Liver (tissue), 9 donors: ENCODE measurements around the gene GNAI3. TPM values are rescaled to one million over a fixed set of nuclear protein-coding genes. Genes with fewer than 3 reads are reported as not detected.

Source experiments
- DNase-seq: peaks from one replicate; pipeline ENCODE4 v3.0.0-alpha.2; 2017; ENCODE audit warnings: low spot score
- H3K27ac ChIP-seq, 2 donors: one replicate each; pipeline ENCODE4 v1.7.0; 2013; ENCODE audit warnings: inconsistent platforms in 2 of 2, low read length in 2 of 2, control low read depth in 1 of 2, low read depth in 1 of 2, mild to moderate bottlenecking in 1 of 2
- H3K27me3 ChIP-seq, 4 donors: one replicate each; pipeline versions ENCODE4 v1.6.1 to v1.7.0; 2013; ENCODE audit warnings: low read length in 3 of 4, inconsistent platforms in 1 of 4, mild to moderate bottlenecking in 1 of 4, moderate library complexity in 1 of 4; ENCODE audit not compliant: control insufficient read depth in 4 of 4, insufficient read depth in 4 of 4
- H3K36me3 ChIP-seq, 4 donors: one replicate each; pipeline versions ENCODE4 v1.6.1 to v1.7.0; 2013; ENCODE audit warnings: low read length in 3 of 4, mild to moderate bottlenecking in 3 of 4, low read depth in 1 of 4, moderate library complexity in 1 of 4; ENCODE audit not compliant: control insufficient read depth in 4 of 4, insufficient read depth in 3 of 4
- H3K4me1 ChIP-seq, 4 donors: one replicate each; pipeline versions ENCODE4 v1.6.1 to v1.7.0; 2013; ENCODE audit warnings: low read length in 3 of 4, mild to moderate bottlenecking in 3 of 4, moderate library complexity in 1 of 4; ENCODE audit not compliant: control insufficient read depth in 4 of 4, insufficient read depth in 4 of 4
- H3K4me3 ChIP-seq, 3 donors: one replicate each; pipeline versions ENCODE4 v1.6.1 to v1.7.0; 2013; ENCODE audit warnings: low read length in 3 of 3, control low read depth in 1 of 3, low read depth in 1 of 3, mild to moderate bottlenecking in 1 of 3
- H3K9ac ChIP-seq, 2 donors: one replicate each; pipeline ENCODE4 v1.7.0; 2013; ENCODE audit warnings: low read length in 2 of 2, mild to moderate bottlenecking in 2 of 2, moderate library complexity in 2 of 2, control low read depth in 1 of 2, low read depth in 1 of 2
- H3K9me3 ChIP-seq, 4 donors: one replicate each; pipeline versions ENCODE4 v1.6.1 to v1.7.0; 2013; ENCODE audit warnings: low read length in 3 of 4; ENCODE audit not compliant: control insufficient read depth in 4 of 4
- CTCF ChIP-seq: fragments of 150-350 bp; IDR thresholded peaks from 2 replicates; pipeline ENCODE4 v1.5.1; 2017; ENCODE audit warnings: improper control_type of control experiment, low read depth, low read length; ENCODE audit not compliant: missing input control
- EGR1 ChIP-seq, 2 donors: IDR thresholded peaks; 2 replicates each; pipeline ENCODE4 v1.6.1; 2016 to 2018; ENCODE audit warnings: antibody characterized with exemption in 2 of 2, low read depth in 2 of 2
- FOXA1 ChIP-seq: IDR thresholded peaks from 2 replicates; pipeline ENCODE4 v1.6.1; 2016; ENCODE audit warnings: antibody characterized with exemption
- GABPA ChIP-seq, 2 donors: IDR thresholded peaks in 1 of 2; conservative IDR thresholded peaks in 1 of 2; 2 replicates each; pipeline ENCODE4 v1.6.1; 2016; ENCODE audit warnings: antibody characterized with exemption in 2 of 2, mild to moderate bottlenecking in 1 of 2, moderate library complexity in 1 of 2
- HNF4A ChIP-seq, 2 donors: conservative IDR thresholded peaks; 2 replicates each; pipeline ENCODE4 v1.6.1; 2016; ENCODE audit warnings: antibody characterized with exemption in 2 of 2, mild to moderate bottlenecking in 2 of 2
- HNF4G ChIP-seq: IDR thresholded peaks from 2 replicates; pipeline ENCODE4 v1.6.1; 2016; ENCODE audit warnings: antibody characterized with exemption
- NR2F2 ChIP-seq: IDR thresholded peaks from 2 replicates; pipeline ENCODE4 v1.6.1; 2016; ENCODE audit warnings: antibody characterized with exemption
- RXRA ChIP-seq, 2 donors: IDR thresholded peaks; 2 replicates each; pipeline ENCODE4 v1.6.1; 2017 to 2018; ENCODE audit warnings: antibody characterized with exemption in 2 of 2, mild to moderate bottlenecking in 1 of 2
- SP1 ChIP-seq: IDR thresholded peaks from 2 replicates; pipeline ENCODE4 v1.6.1; 2018; ENCODE audit warnings: antibody characterized with exemption, mild to moderate bottlenecking
- TAF1 ChIP-seq: conservative IDR thresholded peaks from 2 replicates; pipeline ENCODE4 v1.6.1; 2016; ENCODE audit warnings: antibody characterized with exemption, mild to moderate bottlenecking
- YY1 ChIP-seq: IDR thresholded peaks from 2 replicates; pipeline ENCODE4 v1.6.1; 2016; ENCODE audit warnings: antibody characterized with exemption, mild to moderate bottlenecking
- ZBTB33 ChIP-seq: IDR thresholded peaks from 2 replicates; pipeline ENCODE4 v1.6.1; 2016; ENCODE audit warnings: antibody characterized with exemption
- WGBS: extraction: QIAGEN DNeasy Blood & Tissue Kit; methylation state at CpG from one replicate; pipeline ENCODE4 v1.1.7; 2013; 5-methylcytosine and 5-hydroxymethylcytosine counted together
- polyA plus RNA-seq, 2 donors: library from polyadenylated mRNA; stranded (reverse) in 1 of 2; unstranded in 1 of 2; fragments of 200-250 nt in 1 of 2; fragments of >200 nt in 1 of 2; fragmentation: Nextera tagmentation in 1 of 2; extraction: Ambion mirVana in 1 of 2; gene quantifications; one replicate each; pipeline versions ENCODE4 v1.2.1 to v1.2.3, GENCODE V29; 2013 to 2015
- total RNA-seq, 2 donors: library from RNA; depleted of rRNA; stranded (reverse); fragments of >200 nt; gene quantifications; one replicate each; pipeline ENCODE4 v1.2.3, GENCODE V29; 2014
- donor health status: healthy.
- donor health status: healthy.
- donor health status: healthy.
- donor health status: healthy.
- donor health status: healthy.

Gene GNAI3
- total and polyA plus RNA-seq, 4 donors = 1.9 to 6.5 (median 4.3) TPM

GRCh38 chr1:109622137-109622892 is 73.9 kb downstream of the GNAI3 start:
- no peaks in the 10 kb centered on the region for H3K9me3 ChIP-seq
- no peak for DNase-seq
- H3K4me3 ChIP-seq = no peak overlapping the region
- H3K4me1 ChIP-seq = peaks cover 8 to 55% (median 43%) of the 10 kb centered on the region in 4 donors
- peaks cover 3 to 16% (median 7%) of the 10 kb centered on the region in 4 donors for H3K36me3 ChIP-seq
- no peak overlapping the region for H3K9ac ChIP-seq
- 91% methylated on average over 11 of the region's 11 CpGs for WGBS
- no peaks in the 10 kb centered on the region for H3K27me3 ChIP-seq
- TF ChIP-seq FOXA1 (no peak), NR2F2 (no peak), RXRA (IDR thresholded peaks at IDR 0.05) (no peak), EGR1 (IDR thresholded peaks at IDR 0.05; ENCODE audit: low read depth in 2 of 2) (no peak), SP1 (no peak), ZBTB33 (no peak), GABPA (IDR thresholded peaks at IDR 0.05 in 1 of 2, conservative IDR thresholded peaks at IDR 0.05 in 1 of 2) (no peak), HNF4G (no peak), TAF1 (no peak), YY1 (no peak)
- H3K27ac ChIP-seq = no peak overlapping the region

- H3K4me1 ChIP-seq = peaks cover 8 to 53% (median 41%) of the 10 kb centered on the region in 4 donors
- DNase-seq = no peak
- H3K27me3 ChIP-seq = no peaks in the 10 kb centered on the region
- no peaks in the 10 kb centered on the region for H3K9me3 ChIP-seq
- peaks cover 3 to 22% (median 11%) of the 10 kb centered on the region in 4 donors for H3K36me3 ChIP-seq
- WGBS = 84% methylated on average over 3 of the region's 3 CpGs
- H3K9ac ChIP-seq = no peak overlapping the region
- no peak for TF ChIP-seq ZBTB33
- no peak for TF ChIP-seq CTCF
- no peak for TF ChIP-seq HNF4A (conservative IDR thresholded peaks at IDR 0.05)
- H3K4me3 ChIP-seq = no peak overlapping the region
- H3K27ac ChIP-seq = no peak overlapping the region
These were observed 74.5 kb downstream of the GNAI3 start for GRCh38 chr1:109622895-109623294.
